HG03521 (cell line): Measurements from ENCODE around the gene TBC1D9B.

Source experiments
- ATAC-seq: cut with Tn5 transposase; IDR thresholded peaks from one replicate; pipeline ENCODE4 v1.9.1; 2021; ENCODE audit warnings: mild to moderate bottlenecking, moderate library complexity; ENCODE audit not compliant: unreplicated experiment

Gene TBC1D9B

DNA sequence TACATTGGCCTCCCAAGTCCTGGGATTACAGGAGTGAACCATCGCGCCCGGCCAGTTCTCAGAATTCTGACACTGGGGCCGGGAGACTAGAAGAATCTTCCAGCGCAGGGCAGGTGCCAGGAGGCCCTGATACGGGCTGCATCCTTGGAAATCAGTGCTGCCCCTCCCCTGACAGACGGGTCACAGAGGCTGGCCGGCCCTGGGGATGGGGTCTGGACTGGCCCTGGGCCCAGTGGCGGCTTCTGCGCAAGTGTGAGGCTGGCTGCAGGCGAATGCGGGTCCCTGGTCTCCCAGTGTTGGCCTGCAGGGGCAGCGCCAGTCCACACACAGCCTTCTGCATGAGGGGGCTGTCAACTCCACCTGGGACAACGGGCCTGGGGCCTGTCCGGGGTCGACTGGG, 831 bp upstream of the TBC1D9B start:
- ATAC-seq = no peak

DNA sequence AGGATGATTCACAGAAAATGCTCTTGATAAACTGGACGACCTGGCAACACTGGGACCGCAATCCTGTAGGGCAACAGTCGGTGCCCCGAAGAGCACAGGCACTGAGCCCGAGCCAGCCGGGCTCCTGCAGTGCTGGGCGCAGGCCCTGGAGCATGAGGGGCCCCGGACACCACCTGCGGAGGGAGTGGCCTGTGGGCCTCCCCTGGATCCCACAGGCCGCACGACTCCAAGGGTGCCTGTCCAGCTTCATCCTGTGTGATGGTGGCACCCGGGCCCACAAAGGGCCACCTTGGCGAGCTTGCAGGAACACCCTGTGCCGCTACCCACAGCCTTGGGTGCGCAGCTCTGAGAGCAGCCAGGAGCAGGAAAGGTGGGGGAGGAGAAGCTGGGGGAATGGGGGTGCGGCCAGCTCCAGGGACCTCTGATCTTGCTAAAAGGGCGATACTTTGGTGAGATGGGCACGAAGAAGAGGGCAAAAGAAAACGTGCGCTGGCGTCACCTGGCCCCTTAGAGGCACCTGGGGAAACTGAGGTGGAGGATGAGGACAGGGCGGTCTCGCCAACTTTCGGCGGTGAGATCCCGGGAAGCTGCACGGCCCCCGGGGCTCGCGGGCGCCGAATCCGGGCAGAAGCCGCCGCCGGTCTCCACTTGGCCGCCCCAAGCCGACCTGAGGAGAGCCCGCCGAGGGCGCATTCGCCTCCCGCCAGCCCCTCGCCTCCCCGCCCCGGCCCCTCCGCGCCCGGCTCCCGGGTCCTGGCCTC, 722 bp downstream of the TBC1D9B start:
- no peak for ATAC-seq

DNA sequence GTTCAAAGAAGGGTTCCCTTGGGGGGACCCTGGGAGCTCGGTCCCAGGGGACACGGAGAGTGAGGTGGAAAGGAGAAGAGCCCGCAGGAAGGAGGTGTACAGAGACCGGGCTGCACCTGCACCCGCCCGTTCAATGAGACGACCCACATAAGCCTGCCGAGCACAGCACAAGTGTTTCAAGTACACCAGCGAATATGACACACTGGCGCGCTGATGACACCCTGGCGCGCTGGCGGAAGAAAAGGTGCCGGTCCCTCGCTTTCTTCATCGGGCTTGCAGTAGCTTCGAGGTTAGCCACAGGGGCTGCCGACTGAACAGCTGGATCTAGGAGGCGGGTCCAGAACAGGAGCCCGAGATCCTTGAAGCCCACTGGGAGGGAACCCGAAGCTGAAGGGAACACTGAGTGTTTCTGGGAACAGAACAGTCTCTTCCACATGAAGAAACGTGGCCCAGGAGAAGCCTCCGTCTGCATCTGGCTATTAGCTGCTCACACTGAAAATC, 1.4 kb downstream of the TBC1D9B start:
- no peak for ATAC-seq

DNA sequence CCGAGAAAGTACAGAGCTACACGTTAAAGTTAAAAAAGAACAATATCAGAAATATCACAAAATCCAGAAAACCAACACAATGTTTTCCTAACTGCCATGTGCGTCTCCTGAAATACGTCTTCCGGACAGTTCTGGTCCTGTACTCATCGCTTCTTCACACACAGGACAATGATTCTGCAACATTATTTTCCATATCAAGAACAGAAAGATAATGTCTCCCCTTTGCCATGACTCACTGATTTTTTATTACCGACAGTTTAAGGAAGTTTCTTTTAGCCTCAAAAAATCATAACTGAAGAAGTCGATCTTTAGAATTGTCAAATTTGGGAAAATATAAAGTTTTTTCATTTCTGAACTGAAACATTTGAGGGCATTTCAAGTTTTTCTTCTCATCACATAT, 2.5 kb downstream of the TBC1D9B start:
- no peak for ATAC-seq

DNA sequence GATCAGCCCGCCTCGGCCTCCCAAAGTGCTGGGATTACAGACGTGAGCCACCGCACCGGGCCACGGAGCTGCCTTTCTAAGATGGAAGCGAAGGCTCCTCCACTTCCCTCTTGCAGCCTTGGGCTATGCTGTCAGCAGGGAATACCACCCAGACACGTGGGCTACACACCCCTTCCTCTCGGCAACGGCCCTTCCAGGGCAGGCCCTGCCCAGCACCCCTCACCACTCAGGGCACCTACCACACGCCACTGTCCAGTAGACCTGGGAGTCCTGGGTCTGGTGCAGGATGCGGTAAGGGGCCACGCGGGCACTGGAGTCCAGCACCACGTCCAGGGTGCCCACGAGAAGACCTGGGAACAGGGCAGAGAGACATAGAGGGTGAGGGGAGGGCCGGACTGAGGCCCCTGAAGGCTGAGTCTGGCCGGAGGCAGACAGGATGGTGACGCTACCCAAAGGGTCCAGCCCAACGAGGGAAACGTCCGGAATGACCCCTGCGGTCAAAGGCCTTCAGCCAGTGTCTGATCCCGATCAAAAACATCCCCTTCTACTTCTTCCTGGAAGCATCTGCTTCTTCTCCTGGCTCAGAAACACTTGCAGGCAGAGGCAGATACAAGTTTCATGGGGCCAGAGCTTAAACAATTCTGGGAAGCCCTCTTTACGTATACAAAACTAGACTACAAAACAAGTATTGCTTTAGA, 3.1 kb downstream of the TBC1D9B start:
- ATAC-seq = no peak

DNA sequence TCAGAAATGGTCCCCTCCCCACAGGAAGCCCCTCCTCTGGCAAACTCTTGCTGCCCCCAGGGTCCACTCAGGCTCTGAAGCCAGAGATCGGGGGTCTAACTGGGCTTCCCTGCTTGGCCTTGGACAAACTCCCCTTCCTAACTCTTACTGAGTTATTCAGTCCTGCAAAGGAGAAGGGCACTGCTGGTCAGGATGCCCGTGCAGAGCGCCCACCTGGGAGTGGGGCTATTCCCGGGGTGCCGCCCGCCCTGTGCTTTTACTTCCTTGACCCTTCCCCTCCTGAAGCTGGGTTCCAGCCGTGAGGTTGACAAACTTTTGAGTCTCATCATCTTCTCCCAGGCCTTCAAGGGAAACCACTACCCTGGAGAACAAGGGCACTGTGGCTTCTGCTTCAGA, 4.9 kb downstream of the TBC1D9B start:
- ATAC-seq = no peak

DNA sequence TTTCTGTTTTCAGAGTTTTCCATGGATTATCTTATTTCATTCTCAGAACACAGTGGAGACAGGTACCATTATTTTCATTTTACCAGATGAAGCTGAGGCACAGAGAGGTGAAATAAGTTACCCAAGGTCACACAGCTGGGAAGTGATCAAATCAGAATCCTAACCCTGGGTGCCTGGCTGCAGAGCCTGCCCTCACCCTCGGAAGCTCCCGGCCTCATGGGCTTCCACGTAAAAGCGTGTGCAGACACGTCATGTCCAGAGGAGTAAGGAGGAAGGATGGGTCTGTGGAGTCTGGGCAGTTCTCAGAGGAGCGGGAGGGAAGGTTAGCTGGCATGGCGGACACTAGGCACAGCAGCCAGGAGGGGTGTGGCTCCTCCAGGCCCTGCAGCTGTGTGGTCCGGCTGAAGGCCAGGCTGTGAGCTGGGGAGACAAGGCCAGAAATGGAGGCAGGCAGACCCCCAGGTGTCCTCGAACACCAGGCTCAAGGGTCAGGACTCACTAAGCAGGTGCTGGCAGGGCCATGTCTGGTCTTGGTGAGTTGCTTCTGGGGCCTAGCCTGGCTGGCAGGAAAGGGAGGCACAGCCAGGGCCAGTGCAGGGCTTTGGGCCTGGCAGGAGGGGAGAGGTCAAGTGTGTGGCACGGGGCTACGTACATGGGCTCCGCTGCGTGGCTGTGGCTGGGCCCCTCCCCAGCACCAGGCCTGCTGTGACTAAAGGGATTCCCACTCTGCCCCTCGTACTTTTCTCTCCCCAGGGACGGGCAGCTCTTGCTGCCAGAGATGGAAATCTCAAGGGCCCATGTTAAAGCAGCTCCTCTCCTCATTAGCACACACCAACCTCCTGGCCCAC, 5.6 kb downstream of the TBC1D9B start:
- no peak for ATAC-seq

DNA sequence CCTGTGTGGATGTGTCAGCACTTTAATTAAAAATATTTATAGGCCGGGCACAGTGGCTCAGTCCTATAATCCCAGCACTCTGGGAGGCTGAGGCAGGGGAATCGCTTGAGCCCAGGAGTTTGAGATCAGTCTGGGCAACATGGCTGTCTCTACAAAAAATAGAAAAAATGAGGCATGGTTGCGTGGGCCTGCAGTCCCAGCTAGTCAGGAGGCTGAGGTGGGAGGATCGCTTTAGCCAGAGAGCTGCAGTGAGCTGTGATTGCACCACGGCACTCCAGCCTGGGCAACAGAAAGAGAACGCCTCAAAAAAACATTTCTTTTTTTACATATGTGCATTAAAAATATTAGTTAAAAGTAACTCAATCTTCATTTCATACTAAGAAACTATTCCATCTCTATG, 6.2 kb downstream of the TBC1D9B start:
- no peak for ATAC-seq

DNA sequence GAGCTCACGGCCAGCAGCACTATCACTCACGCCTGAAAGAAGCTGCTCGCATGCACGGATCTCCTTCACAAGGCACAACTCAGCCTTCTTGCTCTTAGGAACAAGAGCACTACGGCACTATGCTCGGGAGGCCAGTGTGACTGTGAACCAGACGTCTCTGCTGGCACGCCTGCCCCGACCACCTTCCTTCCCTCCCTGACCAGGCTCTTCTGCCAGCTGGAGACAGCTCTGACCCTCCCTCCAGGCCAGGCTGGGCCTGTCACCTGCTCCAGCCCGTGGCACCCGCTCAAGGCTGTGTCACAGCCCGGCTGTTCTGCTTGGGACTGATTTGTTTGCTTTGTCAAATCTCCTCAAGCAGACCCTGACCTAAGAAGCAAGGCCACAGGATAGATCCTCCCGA, 7.0 kb downstream of the TBC1D9B start:
- no peak for ATAC-seq

DNA sequence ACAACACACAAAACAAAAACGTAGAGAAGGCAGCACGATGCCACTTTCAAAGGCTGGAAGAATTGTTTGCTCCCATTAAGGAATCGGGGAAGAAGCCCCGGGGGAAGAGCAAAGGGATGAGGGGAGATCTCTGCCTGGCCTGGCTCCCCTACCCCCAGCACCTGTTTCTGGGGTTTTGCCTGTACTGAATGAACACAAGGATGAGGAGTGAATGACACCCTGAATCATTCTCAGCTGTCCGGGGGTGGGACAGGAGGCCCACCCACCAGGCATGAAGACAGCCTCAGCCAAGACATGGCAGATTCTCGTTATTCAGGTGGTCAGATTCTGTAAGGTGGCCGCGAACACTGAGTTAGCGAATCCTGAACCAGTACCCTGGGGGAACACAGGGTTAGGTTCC, 7.5 kb downstream of the TBC1D9B start:
- ATAC-seq = no peak

DNA sequence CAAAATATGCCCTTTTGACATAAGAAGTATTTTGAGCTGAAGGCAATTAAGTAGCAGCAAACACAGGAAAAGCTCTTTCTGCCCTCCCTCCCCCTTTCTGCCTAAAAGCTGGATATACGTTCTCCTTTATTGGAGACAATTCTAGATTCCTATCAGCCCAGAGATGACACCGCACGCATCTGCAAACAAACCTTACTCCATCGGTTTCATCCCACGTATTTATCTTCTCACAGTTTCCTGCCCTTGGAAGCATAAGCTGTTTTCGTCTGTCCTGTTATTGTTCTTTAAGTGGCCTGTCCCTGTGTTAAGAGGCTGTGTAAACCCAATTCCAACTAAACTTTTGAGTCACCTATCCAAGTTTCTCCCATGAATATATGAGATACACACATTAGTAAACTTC, 11.8 kb downstream of the TBC1D9B start:
- no peak for ATAC-seq

DNA sequence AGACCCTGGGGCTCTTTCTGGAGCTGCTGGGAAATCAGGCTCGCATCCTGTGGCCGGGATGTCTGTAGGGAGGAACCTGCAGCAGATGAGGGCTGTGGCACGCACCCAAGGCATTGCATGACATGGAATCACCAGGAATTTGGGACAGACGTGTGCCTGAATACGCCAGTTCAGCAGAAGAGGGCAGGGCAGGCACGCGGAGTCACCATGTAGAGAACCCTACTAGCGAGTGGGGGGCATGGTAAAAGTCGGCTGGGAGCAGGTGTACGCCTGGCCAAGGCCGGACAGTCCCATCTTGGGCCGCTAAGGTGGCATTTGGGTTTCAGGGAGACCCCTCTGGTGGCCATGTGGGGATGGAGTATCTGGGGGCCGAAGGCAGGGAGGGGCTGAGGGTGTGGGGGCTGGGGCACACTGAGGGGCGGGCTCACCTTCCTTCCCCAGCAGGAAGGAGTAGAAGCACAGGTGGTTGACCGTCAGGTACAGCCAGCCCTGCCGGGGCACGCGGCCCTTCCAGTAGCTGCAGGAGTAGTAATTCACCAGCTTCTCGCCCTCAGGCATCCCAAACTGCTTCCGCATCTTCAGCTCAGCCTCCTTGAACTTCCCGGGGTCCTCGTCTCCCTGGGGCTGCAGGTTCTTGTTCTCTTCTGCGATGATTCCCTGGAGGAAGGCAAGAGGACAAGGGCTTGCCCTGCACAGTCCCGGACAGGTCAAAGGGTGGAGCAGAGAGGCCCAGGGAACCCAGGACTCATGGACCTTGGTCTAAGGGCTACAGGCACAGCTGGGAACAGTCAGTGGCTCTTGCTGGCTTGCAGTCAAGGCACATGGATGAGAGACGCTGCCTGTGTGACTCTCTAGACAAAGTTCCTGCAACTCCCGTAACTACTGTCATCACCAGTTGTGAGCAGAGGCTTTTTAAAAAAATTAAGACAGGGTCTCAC, 13.5 kb downstream of the TBC1D9B start:
- no peak for ATAC-seq

DNA sequence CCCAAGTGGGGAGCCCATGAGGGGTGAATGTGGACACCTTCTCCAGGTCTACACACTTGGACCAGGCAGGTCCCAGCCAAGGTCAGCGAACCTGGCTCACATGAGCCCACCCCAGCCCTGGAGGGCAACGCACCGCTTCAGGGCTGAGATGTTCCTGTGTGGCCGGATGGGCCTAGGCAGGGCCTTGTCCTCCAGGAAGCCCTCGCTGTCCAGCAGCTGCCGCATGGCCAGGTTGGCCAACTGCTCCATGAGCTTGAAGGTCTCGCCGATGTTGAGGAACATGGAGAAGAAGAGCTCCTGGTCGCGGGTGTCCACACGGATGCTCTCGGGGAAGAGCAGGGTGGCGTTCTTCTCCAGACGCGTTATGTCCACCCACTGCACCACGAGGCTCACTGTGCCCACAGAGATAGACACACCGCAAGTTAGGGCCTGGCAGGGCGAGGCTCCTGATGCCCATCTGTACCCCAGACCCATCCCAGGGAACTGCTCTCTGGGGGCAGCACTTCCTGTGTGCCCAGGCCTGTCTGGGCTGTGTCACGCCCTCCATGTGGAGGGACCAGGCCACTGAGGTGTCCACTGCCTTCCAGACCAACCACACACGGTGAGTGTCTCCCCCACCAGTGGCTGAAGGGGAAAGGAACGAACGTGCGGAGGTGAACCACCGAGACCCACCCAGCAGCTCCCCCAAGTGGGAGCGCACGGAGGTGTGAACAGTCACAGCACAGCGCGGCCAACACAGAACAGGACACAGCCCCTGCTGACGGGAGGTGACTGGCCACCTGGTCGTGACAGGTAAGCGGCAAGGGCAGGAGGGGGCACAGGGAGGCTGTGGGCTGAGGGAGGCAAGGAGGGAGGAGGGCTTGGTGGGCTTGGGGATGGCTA, 14.4 kb downstream of the TBC1D9B start:
- no peak for ATAC-seq

DNA sequence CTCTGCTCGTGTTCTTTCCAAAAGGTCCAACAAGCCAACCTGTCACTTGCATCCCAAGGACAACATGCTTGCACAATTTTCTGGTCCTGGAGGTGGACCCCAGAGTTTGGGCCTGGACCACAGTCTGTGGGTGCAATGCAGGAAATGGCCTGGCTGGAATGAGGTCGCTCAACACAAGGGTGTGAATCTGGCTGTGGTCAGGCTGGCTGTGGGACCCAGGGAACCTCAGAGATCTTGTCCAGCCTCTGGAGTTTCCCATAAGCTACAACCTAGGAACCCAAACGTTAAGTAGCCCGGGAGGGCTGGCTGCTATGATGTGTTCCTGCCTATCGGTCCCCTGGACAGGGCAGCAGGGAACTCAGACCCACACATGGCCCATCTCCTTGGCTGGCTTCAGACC, 15.4 kb downstream of the TBC1D9B start:
- ATAC-seq = no peak

DNA sequence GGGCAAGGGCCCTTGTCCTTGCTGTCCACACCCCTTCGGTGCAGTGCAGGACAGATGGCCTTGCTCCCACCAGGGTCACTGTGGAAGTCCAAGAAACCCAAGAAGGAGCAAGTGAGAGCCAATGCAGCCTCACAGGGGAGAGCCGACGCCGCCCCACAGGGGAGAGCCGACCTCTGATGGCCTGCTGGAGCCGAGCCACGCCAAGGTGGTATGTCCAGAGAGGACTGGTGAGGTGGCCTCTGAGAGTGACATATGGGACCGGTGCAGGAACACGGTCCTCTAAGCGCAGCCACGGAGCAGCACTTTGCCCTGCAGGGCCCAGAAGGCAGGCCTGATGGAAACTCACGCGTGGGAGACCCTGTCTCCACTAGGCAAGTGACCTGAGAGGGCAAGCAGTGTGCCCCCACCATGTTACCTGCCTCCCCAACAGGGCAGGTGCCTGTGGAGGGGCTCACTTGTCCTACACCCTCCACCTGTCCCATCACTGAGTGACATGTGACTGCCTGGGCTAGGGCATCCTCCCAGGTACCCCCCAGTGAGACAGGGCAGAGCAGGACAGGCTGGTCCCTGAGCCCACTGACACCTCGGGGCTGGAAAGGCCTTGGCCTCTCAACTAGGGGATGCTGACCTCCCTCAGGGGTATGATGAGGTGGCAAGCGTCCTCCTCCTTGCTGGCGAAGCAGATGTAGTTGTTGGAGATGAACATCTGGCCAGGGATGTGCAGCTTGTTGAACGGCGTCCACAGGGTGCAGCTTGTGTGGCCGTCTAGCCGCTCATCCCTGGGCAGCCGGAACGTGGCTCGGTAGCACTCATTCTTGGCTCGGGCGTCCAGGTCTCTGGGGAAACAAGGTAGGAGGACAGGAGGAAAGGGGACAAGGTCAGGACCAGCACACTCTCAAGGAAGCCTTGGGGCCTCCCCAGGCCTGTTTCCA, 16.7 kb downstream of the TBC1D9B start:
- no peak for ATAC-seq

DNA sequence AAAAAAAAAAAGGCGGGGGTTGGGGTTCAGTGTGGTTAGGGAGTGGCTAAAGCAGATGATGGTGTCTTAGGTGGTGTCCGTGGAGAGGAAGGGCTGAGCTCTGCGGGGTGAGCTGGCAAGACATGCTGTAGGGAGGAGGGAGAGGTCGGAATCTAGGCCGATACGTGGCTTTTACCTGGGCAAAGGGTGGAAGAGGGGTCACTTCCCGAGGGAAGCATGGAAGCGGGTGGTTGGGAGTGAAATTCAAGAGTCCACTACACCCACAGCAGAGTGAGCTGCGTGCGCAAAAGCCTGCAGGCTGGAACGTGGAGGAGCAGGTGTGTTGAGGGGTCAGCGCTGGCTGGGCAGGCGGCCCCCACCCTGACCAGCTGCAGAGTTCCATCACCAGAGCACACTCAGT, 17.8 kb downstream of the TBC1D9B start:
- no peak for ATAC-seq

DNA sequence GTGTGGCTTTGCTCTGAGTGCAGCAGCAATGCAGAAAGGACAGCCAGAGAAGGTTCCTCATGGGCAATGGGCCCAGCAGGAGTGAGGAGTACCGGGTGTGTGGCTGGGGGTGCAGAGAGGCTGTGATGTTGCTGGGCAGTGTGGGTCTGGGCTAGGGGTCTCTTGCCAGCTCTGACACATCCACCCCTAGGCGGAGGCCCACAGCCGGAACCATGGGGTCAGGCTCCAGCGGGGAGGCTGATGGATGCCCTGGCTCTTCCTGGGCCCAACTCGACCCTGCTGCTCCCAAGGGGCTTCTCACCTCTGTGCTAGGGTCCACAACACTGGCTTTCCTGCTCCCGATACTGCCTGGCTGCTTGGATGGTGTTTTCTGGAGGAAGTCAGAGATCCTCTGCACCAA, 19.9 kb downstream of the TBC1D9B start:
- ATAC-seq = no peak

DNA sequence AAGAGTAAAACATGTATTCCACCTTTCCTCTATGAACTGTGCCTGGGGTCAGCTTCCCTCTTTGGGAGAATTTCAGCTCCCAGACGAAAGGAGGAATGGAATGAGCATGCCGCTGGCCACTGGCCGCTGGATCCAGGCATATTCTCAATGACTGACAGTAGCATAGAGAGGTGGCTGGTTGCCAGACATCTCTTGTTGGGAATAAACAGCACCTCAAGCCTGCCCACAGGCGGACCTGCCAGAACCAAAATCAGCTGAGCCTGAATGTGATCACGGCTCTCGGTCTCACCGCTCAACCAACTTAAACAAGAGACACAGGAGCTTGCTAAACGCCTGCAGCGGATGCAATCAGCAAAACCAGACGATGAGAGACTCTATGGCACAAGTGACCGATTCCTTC, 20.6 kb downstream of the TBC1D9B start:
- ATAC-seq = no peak
